Common myeloid progenitor, CD34-positive (primary cell): Measurements from ENCODE around the gene GRAP2.

Experiments used
- CTCF ChIA-PET: fragments of 350-600 bp; sonication (Branson Sonifier 250); formaldehyde crosslinking; loops from one replicate; lab custom pipeline; 2021; ENCODE audit warnings: antibody characterized with exemption; lab: Charles Lee
- POLR2A ChIA-PET: fragments of 350-600 bp; sonication (Branson Sonifier 250); formaldehyde crosslinking; loops from one replicate; lab custom pipeline; 2021; ENCODE audit warnings: antibody characterized with exemption; lab: Charles Lee
- DNase-seq, 3 donors: peaks; one replicate each; pipeline versions ENCODE4 v3.0.0 to v3.0.0-alpha.2; 2013
- H3K27ac ChIP-seq, 2 experiments: 1 replicate in 1 of 2; 2 replicates in 1 of 2; pipeline ENCODE4 v1.7.0; 2013; ENCODE audit warnings: inconsistent platforms in 2 of 2, low read length in 2 of 2, mild to moderate bottlenecking in 2 of 2, low read depth in 1 of 2, moderate library complexity in 1 of 2; ENCODE audit not compliant: severe bottlenecking in 2 of 2, insufficient read depth in 1 of 2, poor library complexity in 1 of 2
- H3K27me3 ChIP-seq, 5 experiments: replicated peaks in 2 of 5; 1 replicate in 3 of 5; 2 replicates in 2 of 5; pipeline versions ENCODE4 v1.6.1 to v1.7.0; 2013; ENCODE audit warnings: low read length in 4 of 5, mild to moderate bottlenecking in 2 of 5, moderate library complexity in 2 of 5, inconsistent platforms in 1 of 5; ENCODE audit not compliant: insufficient read depth in 5 of 5, control insufficient read depth in 4 of 5
- H3K36me3 ChIP-seq, 4 experiments: 1 replicate in 2 of 4; 2 replicates in 2 of 4; pipeline versions ENCODE4 v1.6.1 to v1.7.0; 2013; ENCODE audit warnings: low read length in 3 of 4, control low read depth in 1 of 4, mild to moderate bottlenecking in 1 of 4; ENCODE audit not compliant: control insufficient read depth in 4 of 4, insufficient read depth in 4 of 4
- H3K4me1 ChIP-seq, 4 experiments: 1 replicate in 3 of 4; 2 replicates in 1 of 4; pipeline versions ENCODE4 v1.6.1 to v1.7.1; 2013; ENCODE audit warnings: low read length in 3 of 4, mild to moderate bottlenecking in 3 of 4, control low read depth in 1 of 4, inconsistent platforms in 1 of 4, moderate library complexity in 1 of 4; ENCODE audit not compliant: control insufficient read depth in 4 of 4, insufficient read depth in 4 of 4; ENCODE audit errors: control extremely low read depth in 1 of 4
- H3K4me3 ChIP-seq, 7 experiments: 1 replicate in 4 of 7; 2 replicates in 3 of 7; pipeline versions ENCODE4 v1.5.1 to v1.7.0; 2013; ENCODE audit warnings: mild to moderate bottlenecking in 7 of 7, low read length in 6 of 7, moderate library complexity in 6 of 7, inconsistent platforms in 2 of 7, low read depth in 2 of 7, control low read depth in 1 of 7; ENCODE audit not compliant: insufficient read depth in 4 of 7, control insufficient read depth in 1 of 7; ENCODE audit errors: extremely low read depth in 1 of 7
- H3K9me3 ChIP-seq, 5 experiments: 1 replicate in 4 of 5; 2 replicates in 1 of 5; pipeline versions ENCODE4 v1.6.1 to v1.7.1; 2013; ENCODE audit warnings: low read length in 4 of 5, mild to moderate bottlenecking in 2 of 5, inconsistent platforms in 1 of 5, low read depth in 1 of 5, moderate library complexity in 1 of 5; ENCODE audit not compliant: control insufficient read depth in 4 of 5, insufficient read depth in 2 of 5; ENCODE audit errors: control extremely low read depth in 1 of 5
- WGBS: methylation state at CpG from one replicate; pipeline ENCODE4 v1.1.5; 2013; ENCODE audit not compliant: insufficient coverage; 5-methylcytosine and 5-hydroxymethylcytosine counted together

The GRAP2 gene

DNA sequence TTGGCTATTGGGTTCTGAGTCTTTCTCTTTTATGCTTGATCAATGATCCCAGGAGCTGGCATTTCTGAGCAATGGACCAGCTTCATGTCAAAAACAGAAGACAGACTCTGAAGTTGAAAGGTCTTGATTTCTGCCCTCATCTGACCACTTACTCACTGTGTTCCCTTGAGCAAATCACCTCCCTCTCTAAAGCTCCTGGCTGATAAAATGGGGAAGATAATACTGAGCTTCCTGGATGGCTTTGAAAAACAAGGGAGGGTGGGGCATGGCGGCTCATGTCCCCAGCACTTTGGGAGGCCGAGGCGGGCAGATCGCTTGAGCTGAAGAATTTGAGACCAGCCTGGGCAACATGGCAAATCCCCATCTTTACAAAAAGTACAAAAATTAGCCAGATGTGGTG lies 100.2 kb downstream of the GRAP2 start:
- Histone ChIP-seq H3K27ac (no peak overlapping the region), H3K9me3 (no peaks in the 10 kb centered on the region), H3K4me3 (no peak overlapping the region), H3K4me1 (peaks cover 0 to 3% (median 0%) of the 10 kb centered on the region in 4 experiments), H3K27me3 (peaks cover 0 to 70% (median 24%) of the 10 kb centered on the region in 5 experiments), H3K36me3 (no peaks in the 10 kb centered on the region)
- no peak for DNase-seq
- ChIA-PET CTCF (interaction anchor here (1.1 to 1.7 kb wide), 3 partner anchors 9 to 225 kb away, joined by 3 to 4 read pairs (median 4); no protein-coding TSS in a partner anchor), POLR2A (no interaction called here)
- WGBS: 60% methylated on average over 1 of the region's 4 CpGs

DNA sequence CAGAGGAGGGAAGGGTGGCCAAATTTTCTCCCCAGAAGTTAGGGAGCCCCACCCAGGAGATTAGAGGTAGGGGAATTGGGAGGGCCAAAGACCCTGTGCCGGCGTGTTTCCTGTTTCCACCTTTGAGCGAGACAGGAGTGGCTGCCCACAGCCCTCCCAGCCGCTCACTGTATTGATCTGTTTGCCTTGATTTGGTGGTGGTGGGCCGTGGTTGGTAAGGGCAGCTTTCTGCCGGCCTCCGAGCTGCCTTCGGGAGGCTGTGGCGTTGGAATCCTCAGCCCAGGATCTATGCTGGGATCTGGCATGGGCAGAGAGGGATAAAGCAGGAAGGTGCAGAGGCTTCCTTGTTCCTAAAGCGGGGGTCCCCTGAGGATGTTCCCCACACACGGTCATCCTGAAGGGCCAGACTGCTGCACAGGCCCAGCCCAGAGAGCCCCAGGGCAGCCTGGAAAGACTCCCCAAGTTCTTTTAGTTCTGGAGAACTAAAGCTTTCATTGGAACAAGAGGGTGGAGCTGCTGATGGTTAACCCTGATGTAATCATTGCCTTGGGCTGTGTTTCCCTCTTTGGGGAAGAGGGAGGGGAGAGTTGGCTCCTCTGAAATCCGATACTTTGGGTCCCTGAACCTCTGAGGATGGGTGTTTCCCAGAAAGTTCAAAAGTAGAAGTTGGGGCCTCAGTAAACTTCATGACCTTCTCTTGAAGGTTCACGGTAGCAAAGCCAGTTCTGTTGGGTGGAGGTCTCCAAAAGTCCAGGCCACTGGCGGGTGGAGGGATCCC lies 101.1 kb downstream of the GRAP2 start:
- DNase-seq: no peak
- H3K27ac ChIP-seq: no peak overlapping the region
- H3K27me3 ChIP-seq: peaks cover 0 to 66% (median 26%) of the 10 kb centered on the region in 5 experiments
- H3K9me3 ChIP-seq: no peaks in the 10 kb centered on the region
- peaks cover 0 to 3% (median 0%) of the 10 kb centered on the region in 4 experiments for H3K4me1 ChIP-seq
- CTCF ChIA-PET: interaction anchor here (1.1 to 1.7 kb wide), 2 partner anchors 8 to 25 kb away, joined by 3 to 4 read pairs; no protein-coding TSS in a partner anchor
- H3K4me3 ChIP-seq: no peak overlapping the region
- whole genome bisulfite sequencing: 85% methylated on average over 14 of the region's 14 CpGs
- no peaks in the 10 kb centered on the region for H3K36me3 ChIP-seq
- POLR2A ChIA-PET: no interaction called here

DNA sequence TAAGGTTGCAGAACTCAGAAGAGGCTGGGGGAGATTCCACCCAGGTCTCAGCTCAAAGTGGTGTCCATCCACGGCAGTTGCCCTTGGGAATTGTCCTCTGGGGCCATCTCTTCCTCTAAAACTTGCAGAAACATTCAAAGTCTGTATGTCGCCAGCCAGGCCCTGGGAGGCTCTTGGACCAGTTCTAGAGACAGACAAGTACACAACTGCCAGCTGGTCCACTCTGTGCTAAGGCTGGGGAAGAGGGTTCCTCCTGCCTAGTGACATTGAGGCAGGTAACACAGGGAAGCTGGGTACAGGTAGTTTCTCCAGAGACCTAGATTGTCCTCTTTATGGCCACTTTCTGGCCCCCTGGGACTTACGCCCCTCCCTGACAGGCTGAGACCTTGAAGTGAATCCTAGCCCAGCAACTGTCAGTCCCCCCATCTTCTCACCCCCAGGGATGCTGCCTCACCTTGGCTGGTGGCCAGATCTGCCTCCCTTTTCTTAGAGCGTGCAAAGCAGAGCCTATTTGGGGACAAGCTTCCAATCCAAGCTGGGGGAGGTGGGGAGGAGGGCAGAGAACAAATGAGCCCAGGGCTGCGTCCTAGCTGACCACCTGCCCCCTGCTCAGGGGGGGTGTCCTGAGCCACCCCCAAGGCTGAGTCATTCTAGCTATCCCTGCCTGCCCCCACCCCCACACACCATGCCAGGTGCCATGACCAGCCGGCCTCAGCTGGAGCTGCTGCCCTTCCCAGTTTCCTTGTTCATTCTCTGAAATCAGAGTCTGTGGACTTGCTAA lies 102.2 kb downstream of the GRAP2 start:
- no peak overlapping the region for H3K4me3 ChIP-seq
- H3K4me1 ChIP-seq: no peaks in the 10 kb centered on the region
- CTCF ChIA-PET: interaction anchor here (1.1 to 1.5 kb wide), 2 partner anchors 9 to 46 kb away, joined by 3 to 4 read pairs; no protein-coding TSS in a partner anchor
- H3K27me3 ChIP-seq: peaks cover 0 to 66% (median 26%) of the 10 kb centered on the region in 5 experiments
- POLR2A ChIA-PET: interaction anchor here (0.6 kb wide), 1 partner anchor 69 kb away, joined by 3 read pairs; no protein-coding TSS in a partner anchor
- no peak for DNase-seq
- H3K27ac ChIP-seq: no peak overlapping the region
- 93% methylated on average over 5 of the region's 6 CpGs for WGBS
- no peaks in the 10 kb centered on the region for H3K36me3 ChIP-seq
- no peaks in the 10 kb centered on the region for H3K9me3 ChIP-seq

DNA sequence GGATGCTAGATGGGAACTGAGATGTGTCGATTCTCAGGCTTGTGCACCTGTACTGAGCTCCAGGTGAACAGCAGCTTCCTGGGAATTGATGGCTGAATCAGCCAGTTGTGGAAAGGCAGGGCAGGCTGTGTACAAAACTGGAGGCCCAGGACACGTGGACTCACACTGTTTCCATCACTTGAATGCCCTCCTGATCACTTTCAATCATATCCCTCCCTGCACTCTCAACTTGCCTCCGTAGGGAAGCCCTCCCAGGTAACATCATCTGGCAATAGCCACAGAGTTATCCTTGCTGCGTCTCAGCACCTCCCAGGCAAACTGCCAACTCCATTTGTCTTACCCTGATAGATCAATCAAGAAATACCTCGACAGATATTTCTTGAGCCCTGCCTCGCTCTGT lies 104.0 kb downstream of the GRAP2 start:
- POLR2A ChIA-PET: no interaction called here

DNA sequence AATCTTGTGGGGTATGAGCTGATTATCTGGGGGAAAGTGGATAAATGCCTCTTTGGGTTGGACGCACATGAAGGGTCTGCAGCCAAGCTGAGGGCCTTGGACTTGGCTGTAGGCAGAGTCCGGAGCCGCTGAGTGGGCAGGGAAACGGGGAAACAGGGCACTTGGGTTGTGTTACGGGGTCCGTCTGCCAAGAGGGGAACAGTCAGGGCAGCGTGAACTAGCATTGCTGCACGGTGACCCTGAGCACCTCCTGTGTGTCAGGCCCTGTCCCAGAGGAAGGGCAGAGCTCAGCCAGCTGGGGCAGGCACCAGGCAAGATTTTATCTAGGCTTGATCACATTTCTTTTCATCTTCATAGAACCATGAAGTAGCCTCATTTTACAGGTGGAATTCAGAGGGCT lies 105.8 kb downstream of the GRAP2 start:
- WGBS: 96% methylated on average over 8 of the region's 8 CpGs

More for the DNA sequence above, 104.0 kb downstream of the GRAP2 start:
- H3K27me3 ChIP-seq: peaks cover 0 to 82% (median 28%) of the 10 kb centered on the region in 5 experiments
- no peak for DNase-seq
- 86% methylated on average over 6 of the region's 6 CpGs for WGBS
- H3K9me3 ChIP-seq: no peaks in the 10 kb centered on the region
- H3K27ac ChIP-seq: no peak overlapping the region
- H3K36me3 ChIP-seq: no peaks in the 10 kb centered on the region
- CTCF ChIA-PET: interaction anchor here (0.7 to 1.1 kb wide), 2 partner anchors 18 to 35 kb away, joined by 3 read pairs; no protein-coding TSS in a partner anchor
- no peak overlapping the region for H3K4me3 ChIP-seq
- H3K4me1 ChIP-seq: no peaks in the 10 kb centered on the region

DNA sequence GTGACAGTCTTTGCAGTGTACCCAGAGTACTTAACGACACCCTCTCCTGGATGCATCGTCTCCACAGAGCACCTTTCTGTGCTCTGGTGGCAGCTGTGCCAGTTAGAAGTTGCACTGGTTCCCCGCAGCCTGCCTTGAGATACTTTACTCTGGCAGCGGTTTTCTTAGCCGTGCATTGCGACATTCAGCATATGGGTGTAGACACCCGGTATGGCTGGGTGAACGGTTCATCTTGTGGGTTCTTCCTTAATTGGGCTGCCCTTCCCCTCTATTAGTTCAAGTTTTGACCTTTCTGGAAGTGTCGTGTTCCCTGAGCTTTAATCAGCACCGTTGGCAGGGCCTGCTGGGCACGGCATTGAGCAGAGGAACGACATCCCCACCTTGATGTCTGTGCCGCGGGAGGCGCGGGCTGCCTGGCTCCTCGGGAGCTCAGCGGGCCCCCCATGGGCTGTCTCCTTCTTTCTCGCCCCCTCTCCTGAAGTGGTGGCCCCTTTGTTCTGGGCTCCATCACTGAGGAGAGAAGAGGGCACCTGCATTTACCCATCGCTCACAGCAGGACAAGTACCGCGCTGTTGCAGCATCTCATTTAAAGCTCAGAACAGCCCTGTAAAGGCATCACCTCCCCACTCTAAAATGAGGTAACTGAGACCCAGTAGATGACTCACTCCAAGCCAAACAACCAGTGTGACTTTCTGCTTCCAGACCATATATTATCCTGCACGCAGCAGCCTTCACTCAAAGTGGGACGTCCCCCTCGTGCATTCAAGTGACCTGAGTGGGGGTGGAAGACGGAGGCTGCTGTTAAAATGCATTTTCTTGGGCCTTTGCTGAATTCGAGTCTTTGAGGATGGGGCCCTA lies 107.2 kb downstream of the GRAP2 start:
- Histone ChIP-seq H3K27ac (no peak overlapping the region), H3K27me3 (peaks cover 0 to 74% (median 23%) of the 10 kb centered on the region in 5 experiments), H3K9me3 (no peaks in the 10 kb centered on the region), H3K4me3 (no peak overlapping the region), H3K36me3 (no peaks in the 10 kb centered on the region), H3K4me1 (no peaks in the 10 kb centered on the region)
- 82% methylated on average over 20 of the region's 27 CpGs for WGBS
- DNase-seq: peak in 1 of 3 donors; percentile 34
- CTCF ChIA-PET: interaction anchor here (1.2 to 3.7 kb wide), 2 partner anchors 14 to 17 kb away, joined by 3 to 19 read pairs; no protein-coding TSS in a partner anchor
- POLR2A ChIA-PET: no interaction called here

More for the DNA sequence above, 105.8 kb downstream of the GRAP2 start:
- Histone ChIP-seq H3K4me1 (no peaks in the 10 kb centered on the region), H3K27ac (no peak overlapping the region), H3K36me3 (no peaks in the 10 kb centered on the region), H3K27me3 (peaks cover 0 to 83% (median 35%) of the 10 kb centered on the region in 5 experiments), H3K4me3 (no peak overlapping the region), H3K9me3 (no peaks in the 10 kb centered on the region)
- ChIA-PET POLR2A (no interaction called here), CTCF (no interaction called here)
- DNase-seq: no peak
